Stimulated activated memory B cell treated with anti-CD40 and anti-IgM and Interleukin-4, amounts not matched to agents 10 μg/mL and 1 μg/mL and 100 μg/mL, for 72 hours (primary cell): Measurements from ENCODE around the gene FBH1.
"Not testable (repeated sequence)": the region's sequence is repeated elsewhere in the genome, so short reads cannot be mapped to it uniquely, and the experiment has no call there.

ENCODE experiments used
- ATAC-seq: fragments of 150-1000 bp; cut with Tn5 transposase; 2 replicates; pipeline ENCODE4 v1.10.0; 2021
- H3K27ac Mint-ChIP-seq: one replicate; pipeline ENCODE4 v1.8.0; 2022; ENCODE audit warnings: mild to moderate bottlenecking, mixed read lengths
- H3K27me3 Mint-ChIP-seq: one replicate; pipeline ENCODE4 v1.8.0; 2022; ENCODE audit warnings: mixed read lengths
- H3K36me3 Mint-ChIP-seq: one replicate; pipeline ENCODE4 v1.8.0; 2022; ENCODE audit warnings: mixed read lengths
- H3K4me1 Mint-ChIP-seq: one replicate; pipeline ENCODE4 v1.8.0; 2022; ENCODE audit warnings: mixed read lengths
- H3K4me3 Mint-ChIP-seq: one replicate; pipeline ENCODE4 v1.8.0; 2022; ENCODE audit warnings: mild to moderate bottlenecking, moderate library complexity, mixed read lengths
- H3K9me3 Mint-ChIP-seq: one replicate; pipeline ENCODE4 v1.8.0; 2022; ENCODE audit warnings: mixed read lengths

Gene FBH1

DNA sequence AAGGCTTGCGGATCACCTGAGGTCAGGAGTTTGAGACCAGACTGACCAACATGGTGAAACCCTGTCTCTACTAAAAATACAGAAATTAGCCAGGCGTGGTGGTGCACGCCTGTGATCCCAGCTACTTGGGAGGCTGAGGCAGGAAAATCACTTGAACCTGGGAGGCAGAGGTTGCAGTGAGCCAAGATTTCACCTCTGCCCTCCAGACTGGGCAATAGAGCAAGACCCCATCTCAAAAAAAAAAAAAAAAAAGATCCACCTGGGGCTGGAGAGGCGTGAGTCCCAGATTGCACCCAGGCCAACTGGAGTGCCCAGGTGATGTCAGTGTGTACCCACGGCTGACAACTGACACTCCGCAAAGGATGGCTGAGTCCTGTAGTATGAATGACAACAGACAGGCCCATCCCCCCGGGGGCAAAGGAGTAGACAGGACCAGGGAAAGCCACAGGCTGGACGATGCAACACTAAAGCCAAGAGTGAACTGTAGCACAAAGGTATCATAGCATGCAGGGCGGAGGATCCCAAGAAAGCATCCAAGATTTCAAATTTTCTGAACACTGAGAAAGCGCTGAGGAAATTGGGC is 72.4 kb downstream of the FBH1 start:
- not testable (repeated sequence) for ATAC-seq, H3K4me1 Mint-ChIP-seq, H3K9me3 Mint-ChIP-seq, H3K4me3 Mint-ChIP-seq, H3K27me3 Mint-ChIP-seq, H3K27ac Mint-ChIP-seq
- peaks cover 46% of the 10 kb centered on the region for H3K36me3 Mint-ChIP-seq

DNA sequence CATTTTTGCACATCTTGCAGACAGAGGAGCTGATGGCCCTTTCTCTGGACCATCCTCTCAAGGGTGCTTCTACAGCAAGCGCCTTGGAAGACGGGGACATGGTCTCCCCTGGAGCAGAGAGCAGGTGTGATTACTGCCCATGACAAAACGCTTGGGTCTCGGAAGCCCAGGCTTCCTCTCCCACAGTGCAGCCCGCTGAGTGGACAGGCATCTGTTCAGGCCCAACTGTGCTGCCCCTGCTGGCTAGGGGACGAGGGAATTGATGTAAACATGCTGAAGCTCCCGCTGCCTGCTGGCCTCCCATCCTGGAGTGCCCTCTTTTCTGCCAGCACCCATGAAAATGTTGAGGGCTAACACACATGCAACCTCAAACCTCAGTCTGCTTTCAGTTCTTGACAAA is 73.0 kb downstream of the FBH1 start:
- Mint-ChIP-seq H3K27me3 (no peaks in the 10 kb centered on the region), H3K4me1 (no peaks in the 10 kb centered on the region), H3K27ac (no peak overlapping the region), H3K36me3 (peaks cover 41% of the 10 kb centered on the region), H3K9me3 (no peaks in the 10 kb centered on the region), H3K4me3 (no peak overlapping the region)
- ATAC-seq = no peak

DNA sequence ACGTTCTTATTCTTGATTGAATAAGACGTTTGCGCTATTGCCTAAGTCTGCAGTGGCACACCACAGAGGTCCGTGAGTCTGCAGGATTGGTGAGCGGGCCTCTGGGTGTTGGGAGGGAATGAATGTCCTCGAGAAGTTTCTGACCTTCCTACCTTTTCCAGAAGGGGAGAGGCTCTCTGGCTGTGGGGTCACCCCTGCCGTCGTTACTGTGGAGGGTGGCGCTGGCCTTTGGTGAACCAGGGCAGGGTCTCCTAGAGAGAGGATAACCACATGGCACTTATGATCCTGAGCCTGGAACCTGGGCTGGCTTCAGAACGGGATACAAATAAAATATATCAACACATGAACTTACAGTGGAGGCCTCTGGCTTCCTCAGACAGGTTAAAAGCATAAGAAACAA is 73.5 kb downstream of the FBH1 start:
- Mint-ChIP-seq H3K27ac (no peak overlapping the region), H3K9me3 (no peaks in the 10 kb centered on the region), H3K4me1 (no peaks in the 10 kb centered on the region), H3K4me3 (no peak overlapping the region), H3K27me3 (no peaks in the 10 kb centered on the region), H3K36me3 (peaks cover 45% of the 10 kb centered on the region)
- no peak for ATAC-seq

DNA sequence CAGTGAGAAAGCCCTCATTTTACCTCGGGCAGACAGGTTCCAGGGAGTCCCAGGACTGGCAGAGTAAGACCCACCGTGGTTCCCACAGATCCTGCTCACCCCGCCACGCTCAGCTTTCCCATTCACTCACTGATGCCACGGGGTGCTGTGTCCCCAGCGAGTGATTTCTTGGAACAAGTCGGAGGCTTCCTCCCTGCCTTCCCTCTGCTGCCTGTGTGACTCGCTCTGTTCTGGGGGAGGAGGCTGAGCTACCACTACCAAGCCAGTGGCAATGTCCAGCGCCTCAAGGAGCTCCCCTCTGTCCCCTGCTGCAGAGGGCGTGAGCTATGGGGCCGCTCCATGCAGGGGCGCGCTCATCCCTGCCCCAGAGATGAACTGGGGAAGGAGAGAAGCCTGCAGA is 74.7 kb downstream of the FBH1 start:
- H3K27ac Mint-ChIP-seq = no peak overlapping the region
- H3K4me1 Mint-ChIP-seq = no peaks in the 10 kb centered on the region
- H3K9me3 Mint-ChIP-seq = no peaks in the 10 kb centered on the region
- peaks cover 36% of the 10 kb centered on the region for H3K36me3 Mint-ChIP-seq
- no peak overlapping the region for H3K4me3 Mint-ChIP-seq
- no peaks in the 10 kb centered on the region for H3K27me3 Mint-ChIP-seq
- no peak for ATAC-seq

DNA sequence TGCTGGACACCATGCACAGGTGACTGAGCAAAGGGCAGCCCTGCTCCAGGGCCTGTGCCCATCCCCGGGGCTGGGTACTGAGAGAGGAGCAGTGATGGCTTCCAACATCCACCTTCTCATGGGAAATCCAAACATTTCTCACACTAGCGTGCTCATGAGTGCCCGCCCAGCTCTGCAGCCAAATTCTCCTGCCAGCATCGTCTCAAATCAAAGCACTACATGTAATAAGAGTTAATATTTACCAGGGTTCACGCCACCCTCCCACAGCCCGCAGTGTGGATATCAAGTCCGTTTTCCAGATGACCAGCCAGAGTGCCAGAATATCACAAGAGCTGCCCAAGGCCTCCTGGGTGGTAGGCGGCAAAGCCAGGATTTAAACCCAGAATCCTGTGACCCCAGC is 75.2 kb downstream of the FBH1 start:
- no peaks in the 10 kb centered on the region for H3K9me3 Mint-ChIP-seq
- no peaks in the 10 kb centered on the region for H3K4me1 Mint-ChIP-seq
- no peak overlapping the region for H3K27ac Mint-ChIP-seq
- H3K36me3 Mint-ChIP-seq = peaks cover 30% of the 10 kb centered on the region
- ATAC-seq = no peak
- H3K4me3 Mint-ChIP-seq = no peak overlapping the region
- no peaks in the 10 kb centered on the region for H3K27me3 Mint-ChIP-seq

DNA sequence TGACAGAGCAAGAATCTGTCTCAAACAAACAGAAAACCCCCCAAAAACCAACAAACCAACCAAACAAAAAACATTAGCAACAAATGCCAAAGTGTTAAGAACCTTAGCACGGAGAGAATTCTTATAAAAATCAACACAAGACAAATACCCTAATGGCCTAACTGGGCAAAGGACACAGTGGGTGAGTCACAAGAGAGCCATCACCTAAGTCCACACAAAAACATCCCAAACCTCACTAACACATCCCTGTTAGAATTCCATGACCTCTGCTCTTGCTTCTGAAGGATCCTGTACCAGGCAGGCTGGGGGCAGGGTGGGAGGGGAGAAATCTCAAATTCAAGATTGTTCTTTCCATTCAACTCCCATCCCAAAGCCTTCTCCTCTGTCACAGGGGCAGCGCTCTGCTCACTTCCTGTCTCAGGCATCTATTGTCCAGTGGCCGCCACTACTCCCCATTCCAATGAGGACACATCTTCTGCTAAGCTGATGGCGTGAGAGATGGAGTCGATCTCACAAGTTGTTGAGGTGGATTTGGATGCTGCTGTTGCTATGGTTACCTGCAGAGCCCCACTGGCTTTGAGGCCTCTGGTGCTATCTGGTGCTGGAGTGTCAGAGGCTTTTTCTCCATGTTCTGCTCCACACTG is 78.1 kb downstream of the FBH1 start:
- no peak overlapping the region for H3K27ac Mint-ChIP-seq
- peaks cover 13% of the 10 kb centered on the region for H3K36me3 Mint-ChIP-seq
- H3K9me3 Mint-ChIP-seq = no peaks in the 10 kb centered on the region
- ATAC-seq = no peak
- H3K27me3 Mint-ChIP-seq = no peaks in the 10 kb centered on the region
- H3K4me3 Mint-ChIP-seq = no peak overlapping the region
- peaks cover 23% of the 10 kb centered on the region for H3K4me1 Mint-ChIP-seq

DNA sequence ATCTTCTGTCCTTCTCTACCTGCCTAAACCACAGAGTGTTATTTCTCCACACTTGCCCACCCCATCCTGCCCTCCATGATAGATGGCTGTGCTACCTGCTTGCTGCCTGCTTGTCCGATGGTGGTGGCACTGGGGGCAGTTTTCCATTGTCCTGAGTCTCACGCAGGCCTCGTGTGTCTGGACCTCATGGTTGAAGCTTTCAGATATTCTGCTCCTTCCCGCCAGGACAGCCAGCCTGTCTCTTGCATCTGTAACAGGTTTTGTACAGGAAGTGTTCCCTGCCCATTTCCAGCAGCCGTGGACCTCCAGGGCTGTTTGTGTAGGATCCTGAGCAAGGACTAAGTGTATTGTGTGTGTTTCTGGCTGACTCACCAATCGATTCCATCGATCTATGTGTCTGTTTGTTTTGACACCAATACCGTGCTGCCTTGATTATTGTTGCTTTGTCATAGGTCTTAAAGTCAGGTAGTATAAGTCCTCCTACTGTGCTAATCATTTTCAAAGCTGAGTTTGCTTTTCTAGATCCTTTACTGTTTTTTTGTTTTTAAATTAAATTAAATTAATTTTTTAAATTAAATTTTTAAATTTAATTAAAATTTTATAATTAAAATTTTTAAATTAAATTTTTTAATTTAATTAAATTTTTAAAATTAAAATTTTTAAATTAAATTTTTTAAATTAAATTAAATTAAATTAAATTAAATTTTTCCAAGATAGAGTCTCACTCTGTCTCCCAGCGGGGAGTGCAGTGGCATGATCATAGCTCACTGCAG is 78.8 kb downstream of the FBH1 start:
- no peak for ATAC-seq
- H3K36me3 Mint-ChIP-seq = peaks cover 13% of the 10 kb centered on the region
- no peak overlapping the region for H3K4me3 Mint-ChIP-seq
- H3K9me3 Mint-ChIP-seq = no peaks in the 10 kb centered on the region
- H3K27ac Mint-ChIP-seq = no peak overlapping the region
- H3K4me1 Mint-ChIP-seq = peaks cover 26% of the 10 kb centered on the region
- no peaks in the 10 kb centered on the region for H3K27me3 Mint-ChIP-seq

DNA sequence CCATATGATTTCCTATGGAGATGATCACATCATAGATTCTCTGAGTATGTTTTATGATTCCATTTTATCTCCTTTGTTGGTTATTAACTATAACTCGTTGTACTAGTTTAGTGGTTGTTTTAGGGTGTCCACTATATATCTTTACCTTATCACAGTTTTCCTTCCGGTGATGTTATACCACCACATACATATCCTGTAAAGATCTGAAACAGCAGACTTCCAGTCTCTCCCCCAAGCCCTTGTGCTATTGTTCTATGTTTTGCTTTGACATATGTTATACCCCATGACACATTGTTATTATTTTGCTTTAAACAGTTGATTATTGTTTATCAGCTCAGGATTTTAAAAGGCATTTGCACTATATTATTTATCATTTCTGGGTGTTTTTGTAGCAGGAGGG is 80.0 kb downstream of the FBH1 start:
- Mint-ChIP-seq H3K4me1 (peaks cover 35% of the 10 kb centered on the region), H3K27ac (no peak overlapping the region), H3K4me3 (no peak overlapping the region), H3K9me3 (no peaks in the 10 kb centered on the region), H3K36me3 (peaks cover 9% of the 10 kb centered on the region), H3K27me3 (no peaks in the 10 kb centered on the region)
- ATAC-seq = no peak

DNA sequence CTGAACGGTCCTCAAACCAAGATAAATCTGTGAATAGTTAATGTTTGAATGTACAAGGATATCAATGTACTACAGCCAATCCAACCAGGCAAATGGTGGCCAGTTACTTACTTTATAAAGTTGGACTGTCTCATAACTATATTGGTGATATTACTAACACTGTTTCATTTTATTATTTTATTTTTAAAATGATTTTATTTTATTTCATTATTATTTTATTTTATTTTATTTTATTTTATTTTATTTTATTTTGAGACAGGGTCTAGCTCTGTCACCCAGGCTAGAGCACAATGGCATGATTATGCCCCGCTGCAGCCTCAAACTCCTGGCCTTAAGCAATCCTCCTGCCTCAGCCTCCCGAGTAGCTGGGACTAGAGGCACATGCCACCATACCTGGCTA is 80.5 kb downstream of the FBH1 start:
- Mint-ChIP-seq H3K36me3 (peaks cover 9% of the 10 kb centered on the region), H3K27me3 (no peaks in the 10 kb centered on the region), H3K4me3 (no peak overlapping the region), H3K9me3 (no peaks in the 10 kb centered on the region), H3K4me1 (peaks cover 39% of the 10 kb centered on the region), H3K27ac (peak overlapping the region; percentile 89)
- no peak for ATAC-seq

DNA sequence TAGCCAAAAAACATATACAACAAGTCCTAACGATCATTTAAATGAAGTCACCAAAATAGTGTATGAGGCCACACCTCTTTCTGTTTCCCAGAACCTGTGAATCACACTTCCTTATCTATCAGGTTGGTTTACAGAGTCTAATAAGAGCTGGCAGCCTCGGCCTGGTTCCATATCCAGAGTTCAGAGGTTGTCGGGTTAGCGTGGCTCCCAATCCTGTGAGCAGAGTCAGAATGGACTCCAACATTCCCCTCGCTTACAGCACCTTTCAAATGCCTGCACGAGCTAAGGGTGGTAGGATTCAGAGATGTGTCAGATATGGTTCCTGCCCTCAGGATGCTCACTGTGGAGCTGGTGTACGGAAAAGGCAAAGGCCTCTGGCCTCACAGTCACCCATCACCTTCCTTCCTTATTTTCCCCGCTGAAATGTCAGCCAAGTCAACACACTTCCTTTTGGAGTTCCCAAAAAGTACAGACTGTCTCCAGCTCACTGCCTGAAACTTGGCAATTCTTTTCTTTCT is 81.3 kb downstream of the FBH1 start:
- peak overlapping the region; percentile 89 for H3K27ac Mint-ChIP-seq
- no peak for ATAC-seq
- peaks cover 44% of the 10 kb centered on the region for H3K4me1 Mint-ChIP-seq
- peak overlapping the region; percentile 67 for H3K4me3 Mint-ChIP-seq
- H3K36me3 Mint-ChIP-seq = peaks cover 9% of the 10 kb centered on the region
- no peaks in the 10 kb centered on the region for H3K27me3 Mint-ChIP-seq
- no peaks in the 10 kb centered on the region for H3K9me3 Mint-ChIP-seq

DNA sequence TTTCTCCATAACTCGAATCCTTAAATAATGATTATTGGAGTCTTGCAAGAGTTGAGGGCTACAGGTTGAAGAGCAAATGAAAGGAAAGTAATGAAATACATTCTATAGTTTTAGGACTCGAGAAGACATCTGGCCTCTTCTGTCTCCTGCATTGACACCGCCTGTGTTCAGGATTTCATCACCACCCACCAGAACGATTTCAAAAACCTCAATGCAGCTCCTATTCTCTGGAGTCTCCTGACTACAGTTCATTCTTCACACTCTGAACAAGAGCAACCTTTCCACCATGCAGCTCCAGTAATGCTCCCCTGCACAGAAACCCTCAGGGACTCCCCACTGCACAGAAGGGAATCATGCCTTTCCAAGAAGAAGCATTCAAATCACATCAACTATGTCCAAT is 81.8 kb downstream of the FBH1 start:
- H3K4me1 Mint-ChIP-seq = peaks cover 44% of the 10 kb centered on the region
- H3K27ac Mint-ChIP-seq = peak overlapping the region; percentile 89
- no peak for ATAC-seq
- H3K36me3 Mint-ChIP-seq = peaks cover 9% of the 10 kb centered on the region
- no peaks in the 10 kb centered on the region for H3K27me3 Mint-ChIP-seq
- peak overlapping the region; percentile 67 for H3K4me3 Mint-ChIP-seq
- H3K9me3 Mint-ChIP-seq = no peaks in the 10 kb centered on the region

DNA sequence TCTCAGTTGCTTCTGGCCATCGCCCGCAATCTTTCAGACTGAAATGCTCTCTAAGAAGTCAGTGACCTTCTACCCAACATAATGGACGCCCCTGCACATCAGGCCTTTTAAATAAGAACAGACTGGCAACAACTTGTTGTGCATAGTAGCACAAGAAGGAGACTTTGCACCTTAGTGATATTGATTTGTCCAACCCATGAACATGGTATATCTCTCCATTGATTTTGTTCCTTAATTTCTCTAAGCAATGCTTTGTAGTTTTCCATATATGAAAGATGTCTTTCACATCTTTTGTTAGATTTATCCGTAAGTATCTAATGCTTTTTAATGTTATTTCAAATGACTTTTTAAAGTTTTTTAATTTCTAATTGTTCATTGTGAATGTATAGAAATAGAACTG is 83.0 kb downstream of the FBH1 start:
- no peak for ATAC-seq
- Mint-ChIP-seq H3K4me3 (no peak overlapping the region), H3K27ac (peak overlapping the region; percentile 89), H3K36me3 (peaks cover 8% of the 10 kb centered on the region), H3K4me1 (peaks cover 45% of the 10 kb centered on the region), H3K27me3 (no peaks in the 10 kb centered on the region), H3K9me3 (no peaks in the 10 kb centered on the region)

DNA sequence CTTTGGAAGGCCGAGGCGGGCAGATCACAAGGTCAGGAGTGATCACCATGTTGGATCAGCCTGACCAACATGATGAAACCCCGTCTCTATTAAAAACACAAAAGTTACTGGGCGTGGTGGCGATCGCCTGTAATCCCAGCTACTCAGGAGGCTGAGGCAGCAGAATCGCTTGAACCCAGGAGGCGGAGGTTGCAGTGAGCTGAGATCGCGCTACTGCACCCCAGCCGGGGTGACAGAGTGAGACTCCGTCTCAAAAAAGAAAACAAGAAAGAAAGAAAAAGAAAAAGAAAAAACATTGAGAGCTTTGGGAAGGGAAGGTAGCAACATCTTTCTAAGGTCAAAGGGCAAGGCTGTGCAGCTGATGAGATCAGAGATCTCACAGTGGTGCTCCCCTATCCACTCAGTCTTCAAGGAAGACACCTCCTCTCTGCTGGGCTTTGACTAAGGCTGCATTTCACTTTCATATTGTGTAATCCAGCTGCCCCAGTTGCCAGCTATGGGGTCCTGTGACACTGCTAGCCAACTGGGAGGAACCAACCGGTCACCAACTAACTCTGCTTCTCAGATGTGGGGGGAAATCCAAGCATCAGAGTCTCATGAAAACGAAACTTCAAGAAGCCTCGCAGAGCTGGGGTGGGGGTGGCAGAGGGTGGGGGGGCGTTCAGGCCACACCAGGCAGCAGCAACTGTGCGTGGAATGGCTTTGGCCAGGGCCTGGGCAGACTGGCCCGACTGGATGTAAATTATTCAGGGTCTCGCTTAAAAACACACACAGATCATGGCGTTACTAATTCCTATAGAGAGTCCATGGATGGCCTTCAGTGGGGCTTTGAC is 85.8 kb downstream of the FBH1 start:
- Mint-ChIP-seq H3K4me1 (peaks cover 48% of the 10 kb centered on the region), H3K9me3 (no peaks in the 10 kb centered on the region), H3K4me3 (peak overlapping the region; percentile 85), H3K27ac (peak overlapping the region; percentile 85), H3K27me3 (no peaks in the 10 kb centered on the region), H3K36me3 (no peaks in the 10 kb centered on the region)
- peak; percentile 86 for ATAC-seq

DNA sequence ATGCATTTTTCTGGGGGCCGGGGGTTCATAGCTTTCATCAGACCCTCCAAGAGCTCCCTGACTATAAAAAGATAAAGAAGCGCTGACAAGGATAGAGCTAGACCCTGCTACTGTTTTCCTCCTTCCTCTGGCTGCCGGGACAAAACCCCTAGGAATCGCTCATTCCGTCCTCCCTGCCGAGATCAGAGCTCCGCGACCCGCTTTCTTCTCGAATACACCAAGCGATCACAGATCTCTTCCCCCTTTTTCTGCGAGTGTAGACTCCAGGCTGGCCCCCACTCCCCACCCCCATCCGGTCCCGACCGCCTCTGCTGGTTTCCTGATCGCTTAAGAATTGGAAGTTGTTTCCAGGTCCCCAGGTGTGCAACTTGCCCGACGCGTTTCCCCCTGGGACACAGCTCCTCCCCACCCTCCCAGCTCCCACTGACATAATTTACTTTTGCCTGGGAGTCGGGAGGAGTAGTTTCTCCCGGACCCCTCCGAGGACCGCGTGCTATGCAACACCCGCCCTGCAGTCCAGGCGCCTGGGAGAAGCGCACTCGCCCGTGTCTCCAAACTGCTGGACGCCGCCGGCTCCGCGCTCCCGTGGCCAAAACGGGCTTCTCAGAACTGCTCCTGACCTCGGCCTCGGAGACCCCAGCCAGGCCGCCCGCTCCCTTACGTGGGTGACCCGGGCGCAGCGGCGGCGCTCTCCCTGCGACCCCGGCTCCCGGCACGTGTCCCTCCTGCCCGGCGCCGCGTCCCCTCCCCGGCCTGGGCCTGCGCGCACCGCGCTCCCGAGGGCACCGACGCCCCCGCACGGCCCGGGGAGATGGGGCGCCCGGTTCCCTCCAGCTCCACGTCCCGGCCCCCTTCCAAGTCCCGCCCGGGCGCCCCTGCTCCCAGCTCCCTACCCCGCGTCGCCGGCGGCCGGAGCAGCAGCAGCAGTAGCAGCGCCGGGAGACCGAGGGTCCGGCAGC is 86.7 kb downstream of the FBH1 start:
- peak; percentile 42 for ATAC-seq
- no peaks in the 10 kb centered on the region for H3K36me3 Mint-ChIP-seq
- no peaks in the 10 kb centered on the region for H3K27me3 Mint-ChIP-seq

More for the DNA sequence above, 86.7 kb downstream of the FBH1 start:
- H3K4me3 Mint-ChIP-seq = peak overlapping the region; percentile 85
- peak overlapping the region; percentile 85 for H3K27ac Mint-ChIP-seq
- peaks cover 39% of the 10 kb centered on the region for H3K4me1 Mint-ChIP-seq
- no peaks in the 10 kb centered on the region for H3K9me3 Mint-ChIP-seq
